ENCODE measurements around the gene CENPA.
"Not testable (repeated sequence)": the region's sequence is repeated elsewhere in the genome, so short reads cannot be mapped to it uniquely, and the experiment has no call there.

GRCh38 chr2:26749787-26750420 lies 36.0 kb upstream of the CENPA start:
- TF ChIP-seq CTCF (IDR thresholded peaks at IDR 0.05); POLR2A (IDR thresholded peaks at IDR 0.05; ENCODE audit: low read length); PHF8 (IDR thresholded peaks at IDR 0.05; ENCODE audit: borderline replicate concordance, low read depth); JUN (IDR thresholded peaks at IDR 0.05): not testable (repeated sequence)
- TF ChIP-seq FOXS1 (CRISPR knock-in tag; IDR thresholded peaks at IDR 0.05), result peak; percentile 90

All from A549 (cell line).